ENCODE results near the gene RPGRIP1.
"Not testable (repeated sequence)": the region's sequence is repeated elsewhere in the genome, so short reads cannot be mapped to it uniquely, and the experiment has no call there.

DNA sequence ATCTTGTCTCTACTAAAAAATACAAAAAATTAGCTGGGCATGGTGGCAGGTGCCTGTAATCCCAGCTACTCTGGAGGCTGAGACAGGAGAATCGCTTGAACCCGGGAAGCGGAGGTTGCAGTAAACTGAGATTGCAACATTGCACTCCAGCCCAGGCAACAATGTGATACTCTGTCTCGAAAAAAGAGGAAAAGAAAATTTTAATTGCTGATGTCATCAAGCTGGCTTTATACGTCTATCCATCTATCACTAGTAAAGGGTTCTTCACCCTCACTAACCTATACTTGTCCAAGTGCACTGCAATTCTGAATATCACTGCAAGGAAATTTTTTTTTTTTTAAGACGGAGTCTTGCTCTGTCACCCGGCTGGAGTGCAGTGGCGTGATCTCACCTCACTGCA is 2.0 kb downstream of the RPGRIP1 start:
- TF ChIP-seq, protein P1, sequence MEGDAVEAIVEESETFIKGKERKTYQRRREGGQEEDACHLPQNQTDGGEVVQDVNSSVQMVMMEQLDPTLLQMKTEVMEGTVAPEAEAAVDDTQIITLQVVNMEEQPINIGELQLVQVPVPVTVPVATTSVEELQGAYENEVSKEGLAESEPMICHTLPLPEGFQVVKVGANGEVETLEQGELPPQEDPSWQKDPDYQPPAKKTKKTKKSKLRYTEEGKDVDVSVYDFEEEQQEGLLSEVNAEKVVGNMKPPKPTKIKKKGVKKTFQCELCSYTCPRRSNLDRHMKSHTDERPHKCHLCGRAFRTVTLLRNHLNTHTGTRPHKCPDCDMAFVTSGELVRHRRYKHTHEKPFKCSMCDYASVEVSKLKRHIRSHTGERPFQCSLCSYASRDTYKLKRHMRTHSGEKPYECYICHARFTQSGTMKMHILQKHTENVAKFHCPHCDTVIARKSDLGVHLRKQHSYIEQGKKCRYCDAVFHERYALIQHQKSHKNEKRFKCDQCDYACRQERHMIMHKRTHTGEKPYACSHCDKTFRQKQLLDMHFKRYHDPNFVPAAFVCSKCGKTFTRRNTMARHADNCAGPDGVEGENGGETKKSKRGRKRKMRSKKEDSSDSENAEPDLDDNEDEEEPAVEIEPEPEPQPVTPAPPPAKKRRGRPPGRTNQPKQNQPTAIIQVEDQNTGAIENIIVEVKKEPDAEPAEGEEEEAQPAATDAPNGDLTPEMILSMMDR (conservative IDR thresholded peaks at IDR 0.05; ENCODE audit: low read depth, low read length) = not testable (repeated sequence)
- not testable (repeated sequence) for TF ChIP-seq MXI1 (IDR thresholded peaks at IDR 0.05; ENCODE audit: borderline replicate concordance, low read depth, low read length); RFX5 (IDR thresholded peaks at IDR 0.05; ENCODE audit: low read depth, low read length); RAD21 (IDR thresholded peaks at IDR 0.05; ENCODE audit: low read length); POLR2A (IDR thresholded peaks at IDR 0.05; ENCODE audit: low read depth, low read length); CEBPB (IDR thresholded peaks at IDR 0.05; ENCODE audit: low read depth, low read length); SMC3 (IDR thresholded peaks at IDR 0.05; ENCODE audit: low read depth, low read length); CHD1 (IDR thresholded peaks at IDR 0.05; ENCODE audit: low read depth, low read length); RCOR1 (IDR thresholded peaks at IDR 0.05; ENCODE audit: insufficient replicate concordance, low read length); FOS (IDR thresholded peaks at IDR 0.05; ENCODE audit: low read depth, low read length)
- TF ChIP-seq, protein P2, sequence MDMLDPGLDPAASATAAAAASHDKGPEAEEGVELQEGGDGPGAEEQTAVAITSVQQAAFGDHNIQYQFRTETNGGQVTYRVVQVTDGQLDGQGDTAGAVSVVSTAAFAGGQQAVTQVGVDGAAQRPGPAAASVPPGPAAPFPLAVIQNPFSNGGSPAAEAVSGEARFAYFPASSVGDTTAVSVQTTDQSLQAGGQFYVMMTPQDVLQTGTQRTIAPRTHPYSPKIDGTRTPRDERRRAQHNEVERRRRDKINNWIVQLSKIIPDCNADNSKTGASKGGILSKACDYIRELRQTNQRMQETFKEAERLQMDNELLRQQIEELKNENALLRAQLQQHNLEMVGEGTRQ (IDR thresholded peaks at IDR 0.05; ENCODE audit: low read depth, low read length) = not testable (repeated sequence)

All from IMR-90 (cell line).